ENCODE results near the gene MLLT1.
A peak's percentile ranks its signal among the peaks of the same experiment; 100 is the strongest.

The MLLT1 gene

GRCh38 chr19:6274756-6275155 lies 5.0 kb downstream of the MLLT1 start:
- no peak overlapping the region for H3K9ac ChIP-seq (ENCODE audit: low read length)
- peaks cover 85% of the 10 kb centered on the region for H3K4me1 ChIP-seq (ENCODE audit: insufficient read depth, low read length)
- peak overlapping the region; percentile 92 for H3K27ac ChIP-seq (ENCODE audit: low read depth, low read length)
- H3K4me3 ChIP-seq (ENCODE audit: low read depth in 1 of 2, low read length in 2 of 2), result no peak overlapping the region
- H3K27me3 ChIP-seq (ENCODE audit: control insufficient read depth in 1 of 2, insufficient read depth in 2 of 2, low read length in 2 of 2), result no peaks in the 10 kb centered on the region
- H3K9me3 ChIP-seq (ENCODE audit: low read length), result no peaks in the 10 kb centered on the region
- H3K36me3 ChIP-seq (ENCODE audit: insufficient read depth, low read length), result peaks cover 9% of the 10 kb centered on the region

GRCh38 chr19:6273701-6274601 lies 5.8 kb downstream of the MLLT1 start:
- Histone ChIP-seq H3K9ac (ENCODE audit: low read length) (peak overlapping the region; percentile 38), H3K9me3 (ENCODE audit: low read length) (no peaks in the 10 kb centered on the region), H3K4me3 (ENCODE audit: low read depth in 1 of 2, low read length in 2 of 2) (peak overlapping the region; percentile 11 to 41), H3K4me1 (ENCODE audit: insufficient read depth, low read length) (peaks cover 84% of the 10 kb centered on the region), H3K27me3 (ENCODE audit: control insufficient read depth in 1 of 2, insufficient read depth in 2 of 2, low read length in 2 of 2) (no peaks in the 10 kb centered on the region), H3K36me3 (ENCODE audit: insufficient read depth, low read length) (peaks cover 17% of the 10 kb centered on the region), H3K27ac (ENCODE audit: low read depth, low read length) (peak overlapping the region; percentile 92)

GRCh38 chr19:6272913-6273600 lies 6.7 kb downstream of the MLLT1 start:
- H3K9ac ChIP-seq (ENCODE audit: low read length), result peak overlapping the region; percentile 38
- H3K4me1 ChIP-seq (ENCODE audit: insufficient read depth, low read length), result peaks cover 78% of the 10 kb centered on the region
- H3K4me3 ChIP-seq (ENCODE audit: low read depth in 1 of 2, low read length in 2 of 2), result peak overlapping the region in 1 of 2 donors; percentile 41
- H3K9me3 ChIP-seq (ENCODE audit: low read length), result no peaks in the 10 kb centered on the region
- peaks cover 24% of the 10 kb centered on the region for H3K36me3 ChIP-seq (ENCODE audit: insufficient read depth, low read length)
- peak overlapping the region; percentile 92 for H3K27ac ChIP-seq (ENCODE audit: low read depth, low read length)
- no peaks in the 10 kb centered on the region for H3K27me3 ChIP-seq (ENCODE audit: control insufficient read depth in 1 of 2, insufficient read depth in 2 of 2, low read length in 2 of 2)

- Histone ChIP-seq H3K27ac (ENCODE audit: low read depth, low read length) (peak overlapping the region; percentile 92), H3K27me3 (ENCODE audit: control insufficient read depth in 1 of 2, insufficient read depth in 2 of 2, low read length in 2 of 2) (no peaks in the 10 kb centered on the region), H3K9me3 (ENCODE audit: low read length) (no peaks in the 10 kb centered on the region), H3K9ac (ENCODE audit: low read length) (peak overlapping the region; percentile 19), H3K4me3 (ENCODE audit: low read depth in 1 of 2, low read length in 2 of 2) (peak overlapping the region in 1 of 2 donors; percentile 41), H3K4me1 (ENCODE audit: insufficient read depth, low read length) (peaks cover 73% of the 10 kb centered on the region), H3K36me3 (ENCODE audit: insufficient read depth, low read length) (peaks cover 30% of the 10 kb centered on the region)
Measured at GRCh38 chr19:6272411-6272791, 7.4 kb downstream of the MLLT1 start.

GRCh38 chr19:6271721-6272410 lies 7.9 kb downstream of the MLLT1 start:
- Histone ChIP-seq H3K9ac (ENCODE audit: low read length) (peak overlapping the region; percentile 19), H3K36me3 (ENCODE audit: insufficient read depth, low read length) (peaks cover 32% of the 10 kb centered on the region), H3K9me3 (ENCODE audit: low read length) (no peaks in the 10 kb centered on the region), H3K4me3 (ENCODE audit: low read depth in 1 of 2, low read length in 2 of 2) (peak overlapping the region; percentile 9 to 41), H3K27me3 (ENCODE audit: control insufficient read depth in 1 of 2, insufficient read depth in 2 of 2, low read length in 2 of 2) (no peaks in the 10 kb centered on the region), H3K4me1 (ENCODE audit: insufficient read depth, low read length) (peaks cover 68% of the 10 kb centered on the region), H3K27ac (ENCODE audit: low read depth, low read length) (peak overlapping the region; percentile 92)

GRCh38 chr19:6271251-6271650 lies 8.5 kb downstream of the MLLT1 start:
- Histone ChIP-seq H3K27me3 (ENCODE audit: control insufficient read depth in 1 of 2, insufficient read depth in 2 of 2, low read length in 2 of 2) (no peaks in the 10 kb centered on the region), H3K9me3 (ENCODE audit: low read length) (no peaks in the 10 kb centered on the region), H3K9ac (ENCODE audit: low read length) (peak overlapping the region; percentile 19), H3K4me1 (ENCODE audit: insufficient read depth, low read length) (peaks cover 62% of the 10 kb centered on the region), H3K36me3 (ENCODE audit: insufficient read depth, low read length) (peaks cover 32% of the 10 kb centered on the region), H3K4me3 (ENCODE audit: low read depth in 1 of 2, low read length in 2 of 2) (peak overlapping the region in 1 of 2 donors; percentile 41), H3K27ac (ENCODE audit: low read depth, low read length) (peak overlapping the region; percentile 92)

GRCh38 chr19:6270822-6271221 lies 9.0 kb downstream of the MLLT1 start:
- Histone ChIP-seq H3K36me3 (ENCODE audit: insufficient read depth, low read length) (peaks cover 32% of the 10 kb centered on the region), H3K4me1 (ENCODE audit: insufficient read depth, low read length) (peaks cover 58% of the 10 kb centered on the region), H3K9ac (ENCODE audit: low read length) (no peak overlapping the region), H3K9me3 (ENCODE audit: low read length) (no peaks in the 10 kb centered on the region), H3K27ac (ENCODE audit: low read depth, low read length) (peak overlapping the region; percentile 92), H3K4me3 (ENCODE audit: low read depth in 1 of 2, low read length in 2 of 2) (peak overlapping the region in 1 of 2 donors; percentile 41), H3K27me3 (ENCODE audit: control insufficient read depth in 1 of 2, insufficient read depth in 2 of 2, low read length in 2 of 2) (no peaks in the 10 kb centered on the region)

GRCh38 chr19:6270076-6270745 lies 9.6 kb downstream of the MLLT1 start:
- no peaks in the 10 kb centered on the region for H3K9me3 ChIP-seq (ENCODE audit: low read length)
- no peaks in the 10 kb centered on the region for H3K27me3 ChIP-seq (ENCODE audit: control insufficient read depth in 1 of 2, insufficient read depth in 2 of 2, low read length in 2 of 2)
- H3K9ac ChIP-seq (ENCODE audit: low read length), result no peak overlapping the region
- no peak overlapping the region for H3K4me3 ChIP-seq (ENCODE audit: low read depth in 1 of 2, low read length in 2 of 2)
- H3K36me3 ChIP-seq (ENCODE audit: insufficient read depth, low read length), result peaks cover 32% of the 10 kb centered on the region
- H3K27ac ChIP-seq (ENCODE audit: low read depth, low read length), result no peak overlapping the region
- peaks cover 52% of the 10 kb centered on the region for H3K4me1 ChIP-seq (ENCODE audit: insufficient read depth, low read length)

- H3K9ac ChIP-seq (ENCODE audit: low read length), result no peak overlapping the region
- no peak overlapping the region for H3K27ac ChIP-seq (ENCODE audit: low read depth, low read length)
- no peaks in the 10 kb centered on the region for H3K27me3 ChIP-seq (ENCODE audit: control insufficient read depth in 1 of 2, insufficient read depth in 2 of 2, low read length in 2 of 2)
- H3K4me3 ChIP-seq (ENCODE audit: low read depth in 1 of 2, low read length in 2 of 2), result no peak overlapping the region
- H3K9me3 ChIP-seq (ENCODE audit: low read length), result no peaks in the 10 kb centered on the region
- H3K4me1 ChIP-seq (ENCODE audit: insufficient read depth, low read length), result peaks cover 43% of the 10 kb centered on the region
- peaks cover 32% of the 10 kb centered on the region for H3K36me3 ChIP-seq (ENCODE audit: insufficient read depth, low read length)
Measured at GRCh38 chr19:6269101-6269886, 10.5 kb downstream of the MLLT1 start.

GRCh38 chr19:6268382-6268771 lies 11.4 kb downstream of the MLLT1 start:
- peaks cover 38% of the 10 kb centered on the region for H3K4me1 ChIP-seq (ENCODE audit: insufficient read depth, low read length)
- no peaks in the 10 kb centered on the region for H3K27me3 ChIP-seq (ENCODE audit: control insufficient read depth in 1 of 2, insufficient read depth in 2 of 2, low read length in 2 of 2)
- H3K9me3 ChIP-seq (ENCODE audit: low read length), result no peaks in the 10 kb centered on the region
- no peak overlapping the region for H3K9ac ChIP-seq (ENCODE audit: low read length)
- peaks cover 32% of the 10 kb centered on the region for H3K36me3 ChIP-seq (ENCODE audit: insufficient read depth, low read length)
- H3K4me3 ChIP-seq (ENCODE audit: low read depth in 1 of 2, low read length in 2 of 2), result no peak overlapping the region
- H3K27ac ChIP-seq (ENCODE audit: low read depth, low read length), result no peak overlapping the region
